NCI-H2196 treated with DMSO at 0.1 percent for 48 hours (cell line): ENCODE measurements around the gene RCAN3.
"Not testable (repeated sequence)": the region's sequence is repeated elsewhere in the genome, so short reads cannot be mapped to it uniquely, and the experiment has no call there.

Source experiments
- DNase-seq: peaks from one replicate; lab custom pipeline; 2025; ENCODE audit not compliant: unreplicated experiment; lab: John Stamatoyannopoulos, UW

The RCAN3 gene

DNA sequence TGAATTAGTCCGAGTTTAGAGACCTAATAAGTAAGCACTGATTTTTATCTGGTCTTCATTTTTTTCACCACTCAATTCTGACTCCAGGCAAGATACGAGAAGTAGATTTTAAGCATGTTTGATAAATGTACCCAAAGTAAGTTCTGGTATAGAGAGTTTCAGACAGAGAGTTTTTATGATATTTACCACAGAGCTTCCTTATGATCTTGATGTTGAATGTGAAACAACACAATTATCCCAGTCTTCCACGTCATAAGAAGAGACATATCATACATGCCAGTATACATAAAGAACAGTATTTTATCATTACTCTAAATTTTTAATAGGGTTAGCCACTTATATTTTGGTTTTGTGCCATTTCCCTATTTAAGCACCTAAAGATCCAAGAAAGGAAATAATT, 45.4 kb downstream of the RCAN3 start:
- DNase-seq, result no peak

DNA sequence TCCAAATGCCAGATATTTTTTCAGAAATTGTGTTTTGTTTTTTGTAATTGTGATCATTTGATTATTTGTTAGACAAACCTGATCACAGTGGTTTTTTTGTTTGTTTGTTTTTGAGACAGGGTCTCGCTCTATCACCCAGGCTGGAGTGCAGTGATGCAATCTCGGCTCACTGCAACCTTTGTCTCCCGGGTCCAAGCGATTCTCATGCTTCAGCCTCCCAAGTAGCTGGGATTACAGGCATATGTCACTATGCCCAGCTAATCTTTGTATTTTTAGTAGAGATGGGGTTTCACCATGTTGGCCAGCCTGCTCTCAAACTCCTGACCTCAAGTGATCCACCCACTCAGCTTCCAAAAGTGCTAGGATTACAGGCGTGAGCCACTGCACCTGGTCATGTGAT, 46.6 kb downstream of the RCAN3 start:
- DNase-seq, result not testable (repeated sequence)

DNA sequence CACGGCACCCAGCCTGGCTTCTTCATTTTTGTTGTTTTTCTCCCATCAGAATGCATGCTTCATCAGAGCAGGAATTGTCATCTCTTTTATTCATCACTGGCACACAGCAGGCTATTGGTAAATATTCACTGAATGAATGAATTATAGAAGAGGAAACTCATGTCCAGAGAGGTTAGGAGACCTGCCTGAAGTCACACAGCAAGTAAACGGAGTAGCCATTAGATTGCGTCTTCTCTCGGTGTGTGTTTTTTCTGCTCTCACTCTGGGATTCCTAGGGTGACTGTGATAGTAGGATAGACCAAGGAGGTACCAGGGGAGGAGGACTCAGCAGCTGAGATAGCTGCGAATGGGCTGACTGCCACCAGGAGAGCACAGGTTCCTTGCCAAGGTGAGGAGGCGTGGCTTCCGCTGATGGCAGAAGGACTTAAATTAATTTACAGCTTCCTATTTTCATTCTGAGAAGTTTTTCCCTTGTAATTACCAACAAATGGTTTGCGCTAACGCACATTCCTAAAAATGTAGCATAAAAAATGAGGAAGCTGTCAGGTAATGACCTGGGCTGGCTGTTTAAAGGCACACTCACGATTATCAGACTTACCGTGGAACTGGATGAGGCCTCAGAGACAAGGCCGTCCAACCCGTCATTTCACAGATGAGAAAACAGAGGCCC, 48.8 kb downstream of the RCAN3 start:
- DNase-seq, result no peak

DNA sequence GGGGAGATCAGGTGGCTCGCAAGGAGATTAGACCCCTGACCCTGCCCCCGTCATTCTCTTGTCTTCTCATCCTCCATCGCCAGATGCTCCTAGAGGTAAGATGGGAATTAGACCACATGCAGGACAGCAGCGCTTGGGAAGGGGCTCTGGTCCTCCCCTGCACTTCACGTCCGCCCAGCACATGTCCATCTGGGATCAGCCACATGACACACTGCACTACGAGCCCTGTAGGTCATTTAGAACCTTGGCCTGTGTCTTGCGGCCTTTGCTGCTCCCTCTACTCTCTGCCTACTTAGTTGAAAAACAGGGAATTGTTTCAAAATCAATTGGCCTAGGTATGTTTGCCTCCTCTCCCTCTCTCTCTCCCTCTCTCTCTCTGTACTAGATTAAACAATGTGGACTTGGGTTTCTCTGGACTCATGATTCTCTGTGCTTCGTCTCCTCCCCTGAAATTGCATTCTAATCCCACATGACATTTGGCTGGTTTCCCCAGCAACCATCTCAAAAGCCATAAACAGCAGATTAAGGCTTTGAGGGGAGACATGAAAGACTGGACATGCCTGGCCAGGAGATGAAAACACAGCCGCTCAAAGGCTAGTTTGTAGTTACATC, 49.4 kb downstream of the RCAN3 start:
- DNase-seq, result no peak

DNA sequence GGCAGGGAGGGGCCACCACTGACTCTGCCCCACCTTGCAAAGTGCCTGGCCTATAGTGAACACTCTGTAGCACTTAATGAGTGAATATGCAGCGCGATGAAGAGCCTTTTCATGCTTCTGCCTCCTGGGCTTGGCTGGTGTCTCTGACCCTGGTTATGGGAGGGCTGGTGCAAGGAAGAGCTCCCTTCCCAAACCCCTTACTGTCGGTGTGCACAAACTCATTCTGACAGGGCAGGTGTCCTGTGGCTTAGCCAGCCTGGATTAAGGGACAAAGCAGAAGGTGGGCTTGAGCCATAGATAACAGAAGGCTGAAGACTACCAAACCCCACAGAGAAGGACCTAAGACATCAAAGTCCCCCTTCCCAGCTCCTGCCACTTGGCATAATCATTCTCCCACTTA, 51.3 kb downstream of the RCAN3 start:
- DNase-seq, result no peak

DNA sequence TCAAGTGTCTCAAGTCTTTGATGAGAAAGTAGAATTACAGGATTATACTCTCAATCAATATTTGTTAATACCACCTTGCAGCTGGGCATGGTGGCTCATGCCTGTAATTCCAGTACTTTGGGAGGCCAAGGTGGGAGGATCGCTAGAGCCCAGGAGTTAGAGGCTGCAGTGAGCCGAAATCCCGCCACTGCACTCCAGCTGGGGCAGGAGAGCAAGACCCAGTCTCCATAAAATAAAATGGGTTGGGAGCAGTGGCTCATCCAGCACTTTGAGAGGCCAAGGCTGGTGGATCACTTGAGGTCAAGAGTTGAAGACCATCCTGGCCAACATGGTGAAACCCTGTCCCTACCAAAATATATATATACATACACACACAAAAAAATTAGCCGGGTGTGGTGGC, 52.1 kb downstream of the RCAN3 start:
- DNase-seq, result no peak

DNA sequence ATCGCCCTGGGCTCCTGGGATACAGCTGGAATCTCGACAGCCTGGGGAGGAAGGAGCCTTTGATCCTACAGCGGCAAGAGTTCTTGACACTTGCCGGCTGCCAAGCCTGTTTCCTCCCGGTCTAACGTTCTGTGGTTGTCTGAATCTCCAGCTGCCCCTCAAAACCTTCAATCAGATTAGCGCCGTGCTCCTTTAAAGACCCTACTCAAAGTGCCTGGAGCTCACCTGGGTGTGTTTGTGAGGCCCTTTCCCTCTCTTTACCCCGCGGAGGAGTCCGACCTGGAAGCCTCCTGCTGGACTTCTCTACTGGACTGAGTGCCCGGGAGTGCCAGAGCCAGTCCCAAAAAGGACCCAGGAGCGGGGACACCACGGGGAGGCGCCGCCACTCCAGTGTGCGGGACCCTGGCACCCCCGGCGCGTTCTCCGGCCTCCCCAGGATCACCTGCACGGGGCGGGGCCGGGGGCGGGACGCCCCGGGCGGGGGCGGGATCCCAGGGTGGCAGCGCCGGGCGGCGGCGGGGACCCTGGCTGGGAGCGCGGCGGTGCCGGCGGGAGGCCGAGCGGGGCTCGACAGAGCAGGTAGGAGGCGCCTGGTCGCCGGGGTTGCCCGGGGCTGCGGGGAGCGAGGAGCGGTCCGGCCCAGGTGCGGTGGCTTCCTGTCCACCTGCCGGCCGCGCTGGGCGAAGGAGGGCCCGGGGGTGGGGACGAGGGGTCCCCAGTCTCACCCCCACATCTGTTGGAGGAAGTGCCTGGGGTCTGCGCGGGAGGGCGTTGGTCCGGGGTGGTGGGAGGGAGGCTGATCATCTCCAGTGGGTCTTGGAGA, 53.2 kb downstream of the RCAN3 start, which contains the start of gene NCMAP:
NCMAP (plus strand) TSS at position 497 of the 823 bp plus-strand sequence. CDS start 39,344 bp downstream, outside the sequence.
- DNase-seq, result no peak

DNA sequence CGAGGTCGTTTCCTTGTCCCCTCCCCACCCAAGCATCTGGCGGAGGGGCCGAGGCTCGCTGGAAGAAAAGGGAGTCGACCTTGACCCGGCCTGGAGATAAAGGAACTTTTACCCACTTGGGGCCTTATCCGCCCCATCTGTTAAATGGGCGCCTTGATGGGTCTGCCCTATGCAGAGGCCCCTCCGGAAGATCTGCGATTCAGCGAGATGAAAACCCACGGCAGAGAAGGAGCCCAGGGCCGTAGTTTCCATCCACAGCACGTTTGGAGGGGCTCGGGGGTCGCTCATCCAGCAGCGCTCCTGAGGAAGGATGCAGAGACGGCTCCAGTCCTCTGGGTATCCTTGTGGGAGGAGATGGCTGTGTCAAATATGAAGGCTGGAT, 53.8 kb downstream of the RCAN3 start:
- no peak for DNase-seq

DNA sequence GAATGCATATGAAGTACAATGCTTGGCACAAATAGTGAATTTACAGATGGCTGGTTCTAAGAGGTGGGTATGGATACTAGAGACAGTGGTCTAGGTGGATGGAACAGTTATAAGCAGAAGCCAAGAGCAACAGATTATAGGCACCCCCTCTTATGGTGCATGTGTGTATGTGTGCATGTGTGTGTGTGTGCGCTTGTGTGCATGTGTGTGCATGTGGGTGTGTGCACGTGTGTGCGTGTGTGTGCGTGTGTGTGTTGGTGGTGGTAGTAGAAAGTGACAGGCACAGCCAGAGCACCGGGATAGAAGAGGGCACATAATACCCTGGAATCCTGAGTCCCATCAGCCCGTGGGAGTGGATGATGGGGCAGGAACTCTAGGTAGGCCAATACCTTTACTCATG, 54.6 kb downstream of the RCAN3 start:
- DNase-seq, result no peak

DNA sequence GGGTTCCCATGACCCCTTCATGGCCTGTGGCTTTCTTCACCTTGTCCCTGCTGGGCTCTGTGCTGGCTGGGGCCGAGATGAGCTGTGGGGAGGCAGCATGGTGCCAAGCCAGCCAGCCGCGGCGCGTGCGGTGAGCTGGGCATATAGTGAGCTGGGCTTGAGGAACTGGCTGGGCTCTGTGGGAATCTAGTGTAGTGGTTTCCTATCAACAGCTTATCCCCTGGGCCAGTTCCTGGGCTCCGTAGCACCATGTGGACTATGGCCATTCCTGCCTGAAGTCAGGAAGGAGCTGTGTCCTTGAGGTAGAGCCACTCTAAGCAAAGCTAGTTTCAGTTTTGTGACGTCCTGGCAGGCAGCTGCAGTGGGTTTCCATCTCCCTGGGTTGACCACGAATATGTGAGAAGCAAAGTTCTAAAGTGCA, 55.1 kb downstream of the RCAN3 start:
- no peak for DNase-seq

DNA sequence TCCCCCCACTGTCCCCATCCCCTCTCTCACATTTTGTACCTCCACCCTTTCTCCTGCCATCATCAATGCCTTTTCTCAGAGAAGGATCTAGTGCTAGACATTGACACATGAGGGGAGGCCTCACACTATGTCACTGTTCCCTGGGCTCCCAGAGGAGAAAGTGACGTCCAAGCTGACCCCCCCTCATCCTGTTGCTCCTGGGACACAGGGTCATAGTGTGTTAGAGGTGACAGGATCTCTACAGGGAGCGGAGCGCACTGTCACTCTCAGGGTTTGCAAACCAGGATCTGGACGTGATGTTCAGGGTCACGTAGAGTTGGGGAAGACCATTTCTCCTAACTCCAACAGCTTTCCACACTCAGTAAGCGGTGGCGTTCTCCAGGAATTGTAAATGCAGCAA, 55.8 kb downstream of the RCAN3 start:
- no peak for DNase-seq

DNA sequence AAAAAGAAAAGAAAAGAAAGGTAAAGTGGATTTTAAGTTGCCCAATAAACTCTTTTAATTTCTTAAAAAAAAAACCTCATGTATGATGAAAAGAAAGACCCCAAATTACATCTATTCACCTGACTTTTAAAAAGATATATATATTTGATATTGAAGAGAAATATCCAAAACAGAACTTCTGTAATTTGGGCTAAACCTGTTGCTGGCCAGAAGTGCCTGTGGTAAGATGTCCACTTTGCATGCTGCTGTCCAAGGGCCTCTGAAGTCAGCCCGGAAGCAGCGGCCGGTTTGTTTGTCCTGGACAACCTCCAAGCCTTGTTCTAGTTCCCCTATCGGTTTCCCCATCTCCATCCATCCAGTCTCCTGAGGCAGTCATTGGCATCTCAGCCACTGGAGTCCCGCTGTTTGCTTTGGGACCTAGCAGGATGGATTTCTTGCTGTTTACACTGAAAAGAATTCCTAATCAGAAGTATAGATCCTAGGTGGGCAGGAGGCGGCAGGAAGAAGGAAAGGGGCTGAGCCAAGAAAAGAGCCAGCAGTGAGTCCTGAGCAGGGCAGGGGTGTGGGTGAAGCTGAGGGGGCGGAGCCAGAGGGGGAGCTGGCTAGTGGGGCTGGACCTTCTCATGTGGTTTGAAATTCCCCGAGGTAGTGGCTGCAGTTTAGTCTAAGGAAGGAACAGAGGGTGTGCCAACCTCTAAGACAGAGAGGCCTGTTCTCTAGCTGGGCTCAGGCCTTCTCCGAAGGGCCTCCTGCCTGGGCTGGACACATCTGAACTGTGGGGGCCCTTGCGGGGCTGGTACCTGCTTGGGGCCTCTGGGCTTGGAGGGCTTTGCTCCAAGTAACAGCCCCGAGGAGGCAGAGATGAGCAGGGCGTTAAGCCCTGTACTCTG, 56.5 kb downstream of the RCAN3 start:
- peak; percentile 95 for DNase-seq

DNA sequence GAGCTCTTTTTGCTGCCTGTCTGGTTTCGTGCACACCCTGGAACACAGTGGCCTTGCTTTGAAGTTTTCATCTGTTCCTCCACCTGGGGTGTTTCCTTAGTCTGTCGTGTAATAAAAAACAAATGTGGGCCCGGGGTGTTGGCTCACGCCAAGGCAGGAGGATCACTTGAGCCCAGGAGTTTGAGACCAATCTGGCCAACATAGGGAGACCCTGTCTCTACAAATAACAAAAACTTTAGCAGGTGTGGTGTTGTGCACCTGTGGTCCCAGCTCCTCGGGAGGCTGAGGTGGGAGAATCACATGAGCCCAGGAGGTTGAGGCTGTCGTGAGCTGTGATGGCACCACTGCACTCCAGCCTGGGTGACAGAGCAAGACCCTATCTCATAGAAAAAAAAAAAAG, 57.7 kb downstream of the RCAN3 start:
- no peak for DNase-seq

DNA sequence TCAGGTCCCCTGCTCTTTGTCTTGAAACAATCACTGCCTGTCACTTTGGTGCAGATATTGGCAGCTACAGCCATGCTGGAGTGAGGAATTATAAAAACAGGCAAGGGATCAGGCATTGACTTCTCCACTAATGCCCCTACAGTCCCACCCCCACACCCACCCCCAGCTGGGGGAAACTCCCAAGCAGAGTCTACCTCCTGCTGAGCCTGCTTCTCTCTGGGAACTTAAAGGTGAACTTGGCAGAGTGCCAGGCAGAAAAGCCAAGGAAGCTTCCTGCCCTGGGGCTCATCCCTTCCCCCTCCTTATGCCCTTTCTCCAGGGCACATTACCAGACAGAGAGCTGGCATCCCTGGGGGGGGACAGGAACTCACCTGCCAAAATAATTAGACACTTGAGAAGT, 60.0 kb downstream of the RCAN3 start:
- no peak for DNase-seq

DNA sequence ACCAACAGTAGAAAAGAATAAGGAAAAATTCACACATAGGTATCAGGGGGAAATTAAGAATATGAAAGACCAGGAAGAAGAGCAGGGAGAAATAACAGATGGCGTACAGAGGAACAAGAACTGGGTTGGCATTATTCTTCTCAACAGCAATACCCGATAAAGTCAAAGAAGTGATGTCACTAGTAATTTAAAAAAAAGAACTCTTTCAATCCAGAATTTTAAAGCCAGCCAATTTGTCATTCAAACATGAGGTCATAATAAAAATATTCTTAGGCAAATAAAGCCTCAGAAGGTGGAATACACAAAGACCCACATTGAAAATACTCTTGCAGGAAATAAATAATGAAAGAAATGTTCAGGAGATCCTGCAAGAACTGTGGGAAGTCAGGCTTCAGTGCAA, 62.1 kb downstream of the RCAN3 start:
- DNase-seq, result no peak

DNA sequence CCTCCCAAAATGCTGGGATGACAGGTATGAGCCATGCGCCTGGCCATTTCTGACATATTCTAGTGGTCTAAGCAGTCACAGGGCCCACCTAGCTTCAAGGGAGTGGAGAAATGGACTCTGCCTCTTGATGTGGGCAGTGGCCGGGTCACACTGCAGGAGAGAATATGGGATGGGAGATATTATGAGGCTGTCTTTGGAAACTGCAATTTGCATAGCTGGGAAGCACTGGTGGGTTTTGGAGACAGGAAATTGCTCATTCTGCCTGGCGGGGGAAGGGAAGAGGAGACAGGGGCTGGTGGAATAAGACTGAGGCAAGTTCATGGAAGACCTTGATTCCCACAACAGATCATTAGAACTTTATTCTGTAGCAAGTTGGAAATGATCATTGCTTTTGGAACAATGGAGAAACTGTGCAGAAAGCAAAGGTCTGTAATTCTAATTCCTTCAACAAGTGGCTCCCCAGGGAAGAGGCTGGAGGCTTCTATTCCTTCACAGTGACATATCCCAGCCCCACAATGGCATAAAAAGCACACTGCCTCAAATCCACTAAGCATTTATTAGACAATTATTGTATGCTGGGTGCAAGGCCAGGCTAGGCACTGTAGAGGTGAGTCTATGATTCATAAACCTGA, 63.7 kb downstream of the RCAN3 start:
- DNase-seq, result no peak

DNA sequence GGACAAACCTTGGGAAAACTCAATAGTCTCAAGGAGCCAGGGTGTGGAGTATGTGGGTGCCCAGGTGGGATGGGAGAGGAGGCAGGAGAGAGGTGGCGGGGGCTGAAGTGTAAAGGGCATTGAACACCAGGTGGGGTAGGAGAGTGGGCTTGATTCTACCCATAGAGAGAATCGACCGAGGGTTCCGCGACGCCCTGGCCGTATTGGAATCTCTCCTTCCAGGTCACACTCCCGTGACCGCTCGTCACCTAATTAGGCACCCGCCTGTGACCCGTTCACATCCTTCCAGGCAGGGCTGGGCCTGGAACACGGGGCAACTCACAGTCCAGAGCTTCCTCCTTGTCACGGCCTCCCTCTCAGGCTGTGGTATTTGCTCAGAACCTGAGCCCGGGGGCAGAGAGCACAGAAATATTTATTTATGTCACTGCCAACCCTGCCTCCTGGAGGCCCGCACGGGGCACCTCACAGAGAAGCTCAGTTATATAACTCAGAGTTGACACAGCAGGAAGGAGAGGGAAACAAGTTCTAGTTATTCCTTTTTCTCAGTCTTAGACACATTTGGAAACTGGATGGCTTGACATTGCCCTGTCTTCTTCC, 65.3 kb downstream of the RCAN3 start:
- DNase-seq, result no peak

DNA sequence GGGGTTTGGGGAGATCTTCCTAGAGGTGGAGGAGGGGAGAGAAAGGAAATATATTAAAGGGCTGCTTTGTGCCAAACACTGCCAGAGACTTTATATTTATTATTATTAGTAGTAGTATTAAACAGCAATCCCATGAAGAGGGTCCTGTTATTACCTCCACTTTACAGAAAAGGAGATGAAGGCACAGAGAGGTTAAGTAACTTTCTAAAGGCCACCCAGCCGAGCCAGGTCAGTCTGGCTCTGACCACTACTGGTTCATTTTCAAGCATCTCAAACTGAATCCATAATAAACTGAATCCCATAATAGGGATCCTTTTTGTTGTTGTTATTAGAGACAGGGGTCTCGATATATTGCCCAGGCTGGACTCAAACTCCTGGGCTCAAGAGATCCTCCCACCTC, 65.8 kb downstream of the RCAN3 start:
- DNase-seq, result no peak

DNA sequence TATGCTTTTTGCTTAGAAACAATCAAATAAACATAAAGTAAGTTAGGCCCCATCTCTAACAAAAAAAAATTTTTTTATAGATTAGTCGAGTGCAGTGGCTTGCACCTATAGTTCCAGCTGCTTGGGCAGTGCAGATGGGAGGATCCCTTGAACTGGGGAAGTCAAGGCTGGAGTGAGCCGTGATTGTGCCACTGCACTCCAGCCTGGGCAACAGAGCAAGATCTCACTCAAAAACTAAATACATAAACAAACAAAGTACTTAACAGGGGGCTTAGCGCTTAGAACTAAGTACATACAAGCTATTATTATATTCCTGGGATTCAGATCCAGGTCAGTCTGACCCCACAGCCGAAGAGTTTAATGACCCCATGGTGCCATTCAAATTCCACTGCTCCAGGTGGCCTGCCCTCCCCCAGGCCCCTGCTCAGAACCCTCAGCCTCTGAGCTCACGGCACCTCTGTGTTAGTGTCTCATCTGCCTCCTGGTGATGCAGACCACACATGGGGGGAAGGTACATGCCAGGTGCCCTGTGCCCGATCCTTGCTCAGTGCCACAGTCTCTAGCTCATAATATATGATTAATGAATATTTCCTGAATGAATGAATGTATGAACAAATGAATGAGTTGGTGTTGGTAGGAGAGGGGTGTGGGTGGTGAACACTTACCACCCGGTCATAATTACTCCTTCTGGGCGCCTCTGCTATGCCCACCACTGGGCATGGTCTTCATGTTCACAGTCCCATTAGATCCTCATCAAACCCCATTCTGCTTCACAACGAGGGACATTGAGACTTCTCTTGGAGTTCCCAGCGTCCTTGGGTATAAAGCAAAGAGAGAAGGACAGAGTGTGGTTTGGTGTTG, 67.9 kb downstream of the RCAN3 start:
- no peak for DNase-seq
